Kidney glomerular epithelial cell (primary cell): ENCODE measurements around the gene RYR1.
A peak's percentile ranks its signal among the peaks of the same experiment; 100 is the strongest.

Experiments used
- DNase-seq: peaks from one replicate; lab custom pipeline; 2025; lab: John Stamatoyannopoulos, UW

RYR1 gene

DNA sequence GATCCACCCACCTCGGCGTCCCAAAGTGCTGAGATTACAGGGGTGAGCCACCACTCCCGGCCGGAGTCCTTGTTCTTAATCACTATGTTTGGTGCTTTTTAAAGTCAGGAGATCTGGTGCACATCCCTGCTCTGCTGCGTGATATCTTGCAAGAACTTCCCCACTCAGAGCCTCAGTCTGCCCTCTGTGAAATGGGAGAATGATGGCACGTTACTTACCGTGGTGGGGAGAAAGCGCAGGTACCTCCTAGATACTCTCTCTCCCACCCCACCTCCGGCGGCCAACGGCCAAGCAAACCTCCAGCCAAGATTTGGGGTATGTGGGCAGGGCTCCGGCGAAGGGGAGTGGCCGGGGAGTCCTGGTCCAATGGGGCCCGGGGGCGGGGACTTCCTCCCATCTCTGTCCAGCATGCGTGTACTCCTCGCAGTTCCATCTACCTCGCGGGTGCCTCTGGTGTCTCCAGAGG is at the start of gene RYR1:
TSS of gene RYR1 (plus strand) at position 424 of the 466 bp plus-strand sequence. CDS start 139 bp downstream, outside the sequence.
- DNase-seq: no peak

DNA sequence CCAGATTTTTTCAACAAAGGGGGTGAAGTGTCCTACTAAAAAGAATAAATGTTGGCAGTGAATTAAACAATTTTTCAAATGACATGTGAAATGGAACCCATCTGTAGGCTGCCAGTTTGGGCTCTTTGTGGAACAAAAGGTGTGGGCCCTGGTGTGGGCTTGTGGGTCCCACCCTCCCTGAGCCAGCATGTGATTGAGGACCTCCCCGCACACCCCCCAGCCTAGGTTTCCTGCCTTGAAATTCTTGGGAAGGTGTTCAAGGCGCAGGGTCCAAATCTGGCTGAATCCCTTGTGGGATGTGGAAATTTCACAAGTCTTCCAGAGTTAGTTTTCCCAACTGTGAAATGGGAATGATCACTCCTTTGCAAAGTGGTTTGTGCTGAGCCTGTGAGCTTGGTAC is 49.7 kb upstream of the RYR1 start:
- DNase-seq: no peak

DNA sequence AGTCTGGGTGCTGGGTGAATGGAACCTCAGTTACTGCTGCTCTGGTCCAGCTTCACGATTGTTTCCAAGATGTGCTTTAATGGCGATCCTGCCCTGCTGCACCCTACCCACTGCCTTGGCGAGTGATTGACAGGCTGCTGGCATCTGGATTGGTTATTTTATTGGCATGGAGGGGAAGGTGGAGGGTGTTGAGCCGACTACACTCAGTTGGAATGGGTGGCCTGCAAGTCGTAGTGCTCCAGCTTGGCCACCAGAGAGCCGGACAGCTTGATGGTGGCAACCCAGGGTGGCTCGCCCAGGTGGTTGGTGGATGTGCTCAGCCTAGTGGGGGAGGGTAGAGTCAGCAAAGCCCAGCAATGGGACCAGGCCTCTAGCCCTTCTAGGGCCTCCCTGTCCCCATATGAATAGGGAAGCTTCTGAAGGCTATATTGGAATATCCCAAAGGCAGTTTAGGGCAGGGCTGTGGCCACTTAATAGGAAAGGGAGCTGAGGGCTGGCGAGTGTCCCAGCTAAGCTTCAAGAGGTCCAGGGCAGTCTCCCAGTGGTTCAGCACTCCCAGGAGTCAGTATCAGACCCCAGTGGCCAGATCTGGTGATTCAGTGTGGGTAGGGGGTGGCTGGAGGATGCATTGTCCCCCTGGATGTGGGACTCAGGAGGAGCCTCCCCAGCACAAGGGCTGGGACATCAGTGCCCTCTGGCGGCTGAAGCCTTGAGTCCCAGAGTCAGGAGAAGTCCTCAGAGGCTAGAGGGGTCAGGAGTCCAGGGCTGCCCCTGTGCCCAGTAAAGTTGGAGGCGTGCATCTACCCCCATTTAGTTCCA is 49.1 kb upstream of the RYR1 start:
- no peak for DNase-seq

DNA sequence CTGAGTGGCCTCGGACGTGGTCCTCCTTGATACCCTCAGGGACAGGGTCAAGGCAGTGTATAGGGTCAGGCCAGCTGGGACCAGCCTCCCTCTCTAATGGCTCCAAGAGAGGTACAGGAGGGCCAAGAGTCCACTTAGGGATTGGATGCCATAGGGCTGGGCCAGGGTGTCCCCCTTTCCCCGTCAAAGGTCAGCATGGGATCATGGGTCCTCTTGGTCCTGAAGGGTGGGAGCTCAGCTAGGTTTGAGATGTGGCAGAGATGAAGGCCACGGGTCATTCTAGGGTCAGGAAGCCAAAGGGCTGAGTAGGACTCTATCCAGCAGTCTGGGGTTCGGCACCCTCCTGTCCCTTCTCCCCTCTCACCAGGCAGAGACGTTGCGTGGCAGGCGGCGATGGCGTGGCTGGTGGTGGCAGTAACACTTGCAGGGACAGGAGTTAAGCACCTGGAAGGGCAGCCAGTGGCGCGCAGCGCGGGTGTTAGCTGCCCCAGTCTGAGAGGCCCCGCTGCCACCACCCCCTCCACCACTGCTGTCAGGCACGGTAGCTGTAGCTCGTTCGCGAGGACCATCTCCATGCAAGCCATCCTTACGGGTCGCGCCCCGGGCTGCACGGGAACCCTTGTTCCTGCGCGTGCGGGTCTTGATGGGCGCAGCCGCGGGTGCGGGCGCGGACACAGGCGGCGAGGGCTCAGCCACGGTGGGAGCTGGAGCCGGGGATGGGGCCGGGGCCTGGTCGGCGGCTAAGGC is 48.3 kb upstream of the RYR1 start:
- no peak for DNase-seq

DNA sequence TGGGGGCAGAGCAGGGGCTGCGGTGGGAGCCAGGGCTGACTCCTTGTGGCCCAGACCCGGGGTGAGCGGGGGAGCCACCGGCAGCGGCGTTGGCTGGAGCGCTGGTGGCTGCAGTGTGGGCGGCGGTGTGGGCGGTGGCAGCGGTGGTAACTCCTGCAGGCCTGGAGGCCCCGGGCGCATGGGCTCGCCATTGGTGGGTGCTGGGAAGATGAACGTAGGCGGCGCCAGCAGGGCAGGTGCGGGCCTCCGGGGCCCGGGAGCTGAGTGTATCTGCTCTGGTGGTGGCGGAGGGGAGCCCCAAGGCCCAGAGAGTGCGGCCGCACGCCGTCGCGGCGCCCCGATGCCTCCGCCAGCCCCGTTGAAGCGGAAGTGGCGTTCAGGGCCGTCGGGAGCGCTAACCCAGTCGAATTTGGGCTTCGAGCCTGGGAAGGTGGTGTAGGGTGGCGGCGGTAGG is 47.7 kb upstream of the RYR1 start:
- no peak for DNase-seq

DNA sequence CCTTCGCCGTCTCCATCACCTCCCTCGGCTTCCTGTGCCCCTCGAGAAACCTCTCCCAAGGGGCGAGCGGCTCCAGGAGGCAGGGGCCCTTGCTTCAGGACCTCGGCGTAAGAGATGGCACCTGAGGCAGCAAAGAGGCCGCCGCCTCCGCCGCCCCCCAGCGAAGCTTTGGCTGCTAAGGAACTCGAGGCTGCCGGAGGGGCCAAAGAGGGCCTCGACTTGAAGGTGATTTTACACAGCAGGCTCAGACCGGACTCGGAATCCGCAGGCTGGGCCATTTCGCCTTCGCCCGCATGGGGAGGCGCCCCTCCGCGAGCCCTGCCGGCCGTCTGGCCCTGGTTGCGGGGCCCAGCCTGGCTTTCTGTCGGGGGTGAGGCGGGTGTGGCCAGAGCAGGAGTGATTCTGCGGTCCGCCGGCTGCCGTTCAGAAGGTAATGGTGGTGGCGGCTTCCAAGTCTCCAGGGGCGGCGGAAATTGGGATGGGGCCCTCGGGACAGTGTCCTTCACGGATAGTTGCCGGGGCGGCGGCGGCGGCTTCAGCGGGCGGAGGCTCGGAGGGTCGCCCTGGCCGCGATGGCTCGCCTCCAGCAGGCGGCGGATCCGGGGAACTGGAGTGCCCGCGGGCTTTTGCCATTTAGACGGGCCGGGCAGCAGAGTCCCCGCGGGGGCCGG is 47.1 kb upstream of the RYR1 start:
- DNase-seq: no peak

DNA sequence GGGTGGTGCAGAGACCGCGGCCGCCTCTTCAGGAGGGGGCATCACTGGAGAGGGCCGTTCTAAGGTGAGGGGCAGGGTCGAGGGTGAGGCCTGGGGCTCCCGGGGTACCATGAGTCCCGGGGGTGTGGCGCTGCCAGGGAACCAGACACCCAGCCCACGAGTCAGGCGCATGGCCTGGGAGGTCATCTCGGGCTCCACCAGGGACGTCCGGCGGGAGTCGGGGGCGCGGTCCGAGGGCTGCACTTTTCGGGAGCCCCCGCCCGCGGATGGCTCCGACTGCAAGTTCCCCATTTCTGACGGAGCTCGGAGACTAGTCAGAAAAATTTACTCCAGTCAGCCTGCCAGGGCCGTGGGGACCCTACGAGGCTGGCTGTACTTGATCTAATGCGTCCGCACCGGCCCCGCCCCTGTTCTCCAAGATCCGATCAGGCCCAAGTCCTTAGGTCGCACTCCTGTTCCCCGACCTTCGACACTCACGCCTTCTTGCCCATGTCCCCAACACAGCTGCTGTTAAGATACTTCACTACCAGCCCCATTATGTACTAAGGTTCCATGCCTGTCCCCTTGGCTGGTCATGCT is 46.4 kb upstream of the RYR1 start:
- no peak for DNase-seq

DNA sequence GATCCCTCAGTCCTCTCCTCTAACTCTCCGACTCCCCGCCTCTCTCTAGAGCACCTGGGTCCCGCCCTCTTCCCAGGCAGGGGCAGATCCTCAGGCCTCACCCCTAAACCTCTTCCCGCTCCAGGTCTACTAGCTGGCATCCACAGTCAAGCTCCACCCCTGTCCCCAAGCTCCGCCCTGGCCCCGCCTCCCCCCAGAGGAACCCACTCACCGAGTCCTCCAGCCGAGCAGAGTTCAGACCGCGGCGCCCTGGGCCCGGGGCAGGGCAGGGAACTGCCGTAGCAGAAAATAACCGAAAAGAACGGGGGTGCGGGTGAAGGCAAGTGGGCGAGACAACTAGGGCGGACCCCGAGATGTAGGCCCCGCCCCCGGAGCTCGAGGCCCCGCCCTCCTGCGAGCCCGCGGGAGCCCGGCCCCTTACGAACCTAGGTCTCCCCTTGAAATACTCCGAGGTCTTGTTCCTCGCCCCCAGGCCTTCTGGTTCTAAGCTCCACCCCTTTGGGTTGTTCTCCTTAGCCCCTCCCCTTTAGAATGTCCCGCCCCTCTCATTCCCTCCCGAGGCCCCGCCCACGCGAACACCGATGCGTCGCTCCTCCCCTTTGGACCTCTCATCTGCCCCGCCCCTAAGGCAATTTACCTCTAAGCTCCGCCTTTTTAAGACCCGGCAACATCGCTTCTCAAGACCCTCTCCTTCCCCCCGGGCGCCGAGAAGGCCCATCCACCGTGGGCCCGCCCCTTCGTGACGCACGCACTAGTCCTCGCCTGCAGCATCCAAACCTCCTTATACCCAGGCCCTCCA is 45.7 kb upstream of the RYR1 start, which contains the start of gene GGN:
TSS of gene GGN (minus strand) at position 485 of the 799 bp plus-strand sequence. CDS start 773 bp downstream, outside the sequence.
- peak; percentile 90 for DNase-seq

DNA sequence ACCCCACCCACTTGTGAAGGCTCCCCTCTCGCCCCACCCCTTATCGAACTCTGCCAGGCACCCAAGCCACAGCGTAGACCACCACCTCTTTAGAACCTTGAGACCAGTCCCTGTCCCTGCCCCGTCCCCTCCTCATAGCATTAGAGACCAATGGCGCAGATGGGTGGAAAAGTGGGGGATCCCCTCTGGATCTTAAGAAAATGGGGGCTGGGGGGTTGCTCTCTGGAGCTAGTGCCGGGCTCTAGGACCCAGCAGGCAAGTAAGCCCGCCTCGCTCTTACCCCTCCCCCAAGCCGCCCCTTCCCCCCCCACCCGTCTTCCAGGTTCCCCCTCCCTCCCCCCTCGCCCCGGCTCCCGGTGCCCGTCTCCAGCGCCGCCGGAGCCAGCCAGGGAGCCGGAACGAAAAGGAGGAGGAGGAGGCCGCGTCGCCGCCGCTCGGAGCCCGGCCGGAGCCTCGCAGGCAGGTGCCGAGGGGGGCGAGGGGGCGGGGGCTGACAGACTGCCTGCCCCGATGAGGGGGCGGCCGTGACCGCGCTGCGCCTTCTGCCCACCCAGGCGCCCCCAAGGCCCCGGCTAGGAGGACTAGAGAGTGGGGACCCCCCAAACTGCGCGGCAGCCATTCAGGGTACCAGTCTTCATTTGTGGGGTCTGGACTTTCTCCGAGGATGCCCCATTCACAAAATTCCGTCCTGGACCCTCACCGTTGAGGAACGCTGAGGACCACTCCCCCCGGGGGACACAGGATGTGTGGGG is 45.0 kb upstream of the RYR1 start, which contains the start of gene SPRED3:
TSS of gene SPRED3 (plus strand) at position 349 of the 752 bp plus-strand sequence. CDS start 1,606 bp downstream, outside the sequence.
- peak; percentile 62 for DNase-seq

DNA sequence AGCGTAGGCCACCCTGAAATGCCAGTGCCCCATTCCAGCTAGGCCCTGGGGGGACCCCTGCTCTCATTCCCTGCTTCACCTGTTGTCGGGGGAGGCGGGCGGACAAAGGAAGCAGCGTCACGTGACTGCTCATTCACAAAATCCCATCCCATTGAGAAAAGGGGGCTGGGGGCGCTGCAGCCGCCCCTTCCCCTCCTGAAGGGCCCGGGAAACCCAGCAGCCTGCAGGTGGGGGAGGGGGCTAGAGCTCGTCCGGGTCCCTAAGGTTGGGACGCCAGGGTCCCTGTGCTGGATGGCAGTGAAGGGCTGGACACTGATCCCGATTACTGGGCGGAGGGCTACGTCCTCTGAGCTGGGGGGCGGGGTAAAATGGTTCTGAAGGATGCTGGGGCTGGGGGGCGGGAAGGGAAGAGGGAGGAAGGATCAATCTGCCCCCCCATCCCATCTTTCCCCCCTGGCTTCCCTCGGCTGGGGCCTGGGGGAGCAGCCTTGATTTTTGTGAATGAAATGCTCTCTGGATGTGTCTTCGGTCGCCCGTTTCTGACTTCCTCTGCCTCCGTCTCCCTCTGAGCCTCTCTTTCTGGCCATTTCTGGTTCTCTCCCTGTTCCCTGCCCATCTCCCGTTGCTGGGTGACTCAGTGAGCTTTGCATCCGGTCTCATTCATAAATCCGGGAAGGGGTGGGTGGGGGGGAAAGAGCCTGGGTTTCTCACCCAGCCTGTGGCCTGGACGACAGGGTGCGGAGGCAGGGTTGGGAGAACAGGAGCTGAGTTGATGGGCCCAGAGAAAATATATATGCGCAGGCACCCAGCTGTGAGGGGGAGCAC is 44.2 kb upstream of the RYR1 start:
- DNase-seq: peak; percentile 16

DNA sequence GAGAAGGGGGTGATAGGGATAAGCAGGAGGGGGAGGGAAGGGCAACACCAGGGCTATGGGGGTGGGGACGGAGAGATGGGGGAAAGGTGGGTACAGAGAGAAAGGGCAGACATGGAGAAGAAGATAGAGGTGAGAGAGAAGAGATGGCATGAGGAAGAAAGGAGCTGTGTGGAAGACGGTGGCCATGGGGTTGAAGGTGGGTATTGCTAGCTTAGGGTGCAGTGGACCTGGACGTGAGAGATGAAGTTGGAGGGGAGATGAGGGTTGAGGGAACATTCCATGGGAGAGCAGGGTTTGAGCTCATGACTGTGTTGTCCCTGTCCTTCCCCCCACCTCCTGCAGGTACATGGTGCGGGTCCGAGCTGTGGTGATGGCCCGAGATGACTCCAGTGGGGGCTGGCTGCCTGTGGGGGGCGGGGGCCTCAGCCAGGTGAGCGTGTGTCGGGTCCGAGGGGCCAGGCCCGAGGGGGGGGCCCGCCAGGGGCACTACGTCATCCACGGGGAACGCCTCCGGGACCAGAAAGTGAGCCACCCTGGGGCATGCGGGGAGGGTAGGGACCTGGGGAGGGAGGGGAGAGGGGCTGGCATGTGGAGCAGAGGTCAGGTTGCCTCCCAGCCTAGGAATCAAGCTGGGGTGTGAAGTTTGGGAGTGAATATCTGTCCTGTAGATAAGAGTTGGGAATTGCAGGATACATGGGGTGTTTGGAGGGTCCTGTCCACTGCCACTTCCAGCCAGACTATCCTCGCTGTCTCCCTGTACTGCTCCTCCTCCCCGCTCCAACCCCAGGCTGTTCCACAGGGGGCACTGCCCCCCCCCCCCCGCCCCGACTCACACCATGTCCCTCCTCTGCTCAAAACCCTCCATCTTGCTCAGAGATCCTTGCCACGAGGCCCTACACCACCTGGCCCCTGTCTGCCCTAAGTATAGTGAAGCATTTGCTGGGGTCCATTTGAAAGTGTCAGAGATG is 43.2 kb upstream of the RYR1 start:
- DNase-seq: no peak

DNA sequence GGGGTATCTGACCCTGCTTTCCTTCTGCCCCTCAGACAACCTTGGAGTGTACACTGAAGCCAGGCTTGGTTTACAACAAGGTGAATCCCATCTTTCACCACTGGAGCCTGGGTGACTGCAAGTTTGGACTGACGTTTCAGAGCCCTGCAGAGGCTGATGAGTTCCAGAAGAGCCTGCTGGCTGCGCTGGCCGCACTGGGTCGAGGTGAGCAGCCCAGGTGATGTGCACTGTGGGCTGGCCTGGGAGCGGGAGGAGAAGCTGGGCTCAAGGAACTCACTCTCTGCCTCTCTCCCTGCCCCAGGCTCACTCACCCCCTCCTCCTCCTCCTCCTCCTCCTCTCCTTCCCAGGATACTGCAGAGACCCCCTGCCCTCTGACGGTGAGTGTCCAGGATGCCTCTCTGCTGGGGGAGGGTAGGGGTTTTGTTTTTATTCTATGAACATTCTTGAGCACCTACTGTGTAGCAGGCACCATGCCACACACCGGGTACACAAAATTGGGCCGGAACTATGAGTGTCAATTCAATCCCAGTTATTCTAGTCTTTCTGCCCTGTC is 41.5 kb upstream of the RYR1 start:
- DNase-seq: no peak

DNA sequence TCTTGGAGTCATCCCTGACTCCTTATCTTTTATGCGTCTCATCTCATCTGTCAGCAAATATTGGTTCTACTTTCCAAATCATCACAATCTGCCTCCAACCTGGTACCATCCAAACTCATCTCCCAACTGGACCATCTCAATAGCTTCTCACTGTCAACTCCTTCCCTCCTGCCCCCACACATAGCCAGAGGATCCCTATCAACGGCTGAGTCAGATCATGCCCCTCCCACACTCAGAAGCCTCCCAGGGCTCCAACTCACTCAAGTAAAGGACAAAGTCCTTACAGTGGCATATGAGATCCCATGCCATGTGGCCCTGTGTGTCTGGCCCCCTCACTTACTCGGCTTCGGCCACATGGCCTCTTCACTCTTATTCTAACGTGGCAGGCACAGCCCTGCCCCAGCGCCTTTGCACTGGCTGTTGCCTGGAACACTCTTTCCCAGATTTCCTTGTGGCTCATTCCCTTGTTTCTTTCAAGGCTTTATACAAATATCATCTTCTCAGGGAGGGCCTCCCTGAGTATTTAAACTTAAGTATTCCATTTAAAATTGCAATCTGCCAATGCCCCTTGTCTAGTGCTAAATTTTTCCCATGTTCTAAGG is 40.7 kb upstream of the RYR1 start:
- peak; percentile 39 for DNase-seq

DNA sequence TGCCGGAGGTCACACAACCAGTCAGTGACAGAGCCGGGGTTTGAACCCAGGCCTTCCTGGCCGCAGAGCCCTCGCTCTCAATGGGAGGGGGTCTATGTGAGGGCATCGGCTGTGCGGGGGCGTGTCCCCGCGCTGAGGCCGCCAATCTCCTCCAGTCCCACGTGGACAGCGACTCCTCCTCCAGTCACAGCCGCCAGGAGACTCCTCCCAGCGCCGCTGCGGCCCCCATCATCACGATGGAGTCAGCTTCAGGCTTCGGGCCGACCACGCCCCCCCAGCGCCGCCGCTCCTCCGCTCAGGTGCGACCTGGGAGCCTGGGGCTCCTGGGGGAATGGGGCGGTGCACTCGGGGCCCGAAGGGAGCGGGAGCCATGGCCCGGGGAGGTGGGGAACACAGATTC is 39.0 kb upstream of the RYR1 start:
- no peak for DNase-seq

DNA sequence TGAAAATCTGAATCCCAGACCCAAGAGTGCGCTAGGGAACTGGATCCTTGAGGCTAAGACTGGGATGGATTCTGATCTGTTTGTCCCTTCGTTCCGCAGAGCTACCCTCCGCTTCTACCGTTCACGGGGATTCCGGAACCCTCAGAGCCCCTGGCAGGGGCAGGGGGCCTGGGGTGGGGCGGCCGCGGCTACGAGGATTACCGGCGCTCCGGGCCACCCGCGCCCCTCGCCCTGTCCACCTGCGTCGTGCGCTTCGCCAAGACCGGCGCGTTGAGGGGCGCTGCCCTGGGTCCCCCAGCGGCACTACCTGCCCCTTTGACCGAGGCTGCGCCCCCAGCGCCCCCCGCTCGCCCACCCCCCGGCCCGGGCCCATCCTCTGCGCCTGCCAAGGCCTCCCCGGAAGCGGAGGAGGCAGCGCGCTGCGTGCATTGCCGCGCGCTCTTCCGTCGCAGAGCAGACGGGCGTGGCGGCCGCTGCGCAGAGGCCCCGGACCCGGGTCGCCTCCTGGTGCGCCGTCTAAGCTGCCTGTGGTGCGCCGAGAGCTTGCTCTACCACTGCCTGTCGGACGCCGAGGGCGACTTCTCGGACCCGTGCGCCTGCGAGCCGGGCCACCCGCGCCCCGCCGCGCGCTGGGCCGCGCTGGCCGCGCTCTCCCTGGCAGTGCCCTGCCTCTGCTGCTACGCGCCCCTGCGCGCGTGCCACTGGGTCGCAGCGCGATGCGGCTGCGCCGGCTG is 37.9 kb upstream of the RYR1 start:
- no peak for DNase-seq

DNA sequence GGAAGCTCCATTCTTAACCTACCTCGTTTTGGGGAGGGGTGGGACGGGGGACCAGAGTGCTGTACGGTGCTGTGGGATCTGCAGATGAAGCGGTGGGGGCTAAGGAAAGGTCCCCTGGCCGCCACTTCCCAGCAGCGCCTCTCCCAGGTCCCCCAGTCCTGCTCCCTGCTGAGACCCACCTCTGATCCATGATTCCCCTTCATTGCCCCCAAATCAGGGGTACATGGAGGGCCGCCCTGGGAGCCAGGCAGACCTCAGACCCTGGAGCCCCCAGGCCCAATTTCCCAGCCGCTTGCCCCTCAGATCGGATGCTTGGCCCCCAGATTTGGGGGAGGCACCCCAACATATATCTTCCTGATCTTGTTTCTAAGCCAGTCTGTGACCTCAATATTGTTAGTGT is 34.4 kb upstream of the RYR1 start:
- no peak for DNase-seq

DNA sequence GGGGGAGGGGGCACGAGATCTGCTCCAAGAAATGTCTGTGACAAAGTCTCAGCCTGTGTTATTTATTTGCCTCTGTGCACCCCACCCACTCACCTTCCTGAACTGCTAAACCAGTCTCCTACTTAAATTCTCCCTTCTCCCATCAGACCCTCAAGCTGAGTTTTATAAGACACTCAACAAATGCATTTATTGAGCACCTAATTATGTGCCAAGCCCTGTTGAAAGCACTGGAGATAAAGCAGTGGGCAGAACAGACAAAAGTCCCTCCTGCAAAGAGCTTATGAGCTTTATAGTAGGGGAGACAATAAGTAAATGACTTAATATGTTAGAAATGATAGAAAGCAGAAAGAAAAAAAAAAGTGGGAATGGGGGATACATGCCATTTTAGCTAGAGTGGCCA is 34.0 kb upstream of the RYR1 start:
- no peak for DNase-seq
